ENCODE measurements around the gene CD164.
A peak's percentile ranks its signal among the peaks of the same experiment; 100 is the strongest.
"Not testable (repeated sequence)": the region's sequence is repeated elsewhere in the genome, so short reads cannot be mapped to it uniquely, and the experiment has no call there.

Gene CD164

GRCh38 chr6:109374326-109374892, 7.9 kb downstream of the CD164 start:
- DNase-seq (ENCODE audit: low read depth) = no peak

GRCh38 chr6:109373762-109374161, 8.5 kb downstream of the CD164 start:
- no peak for DNase-seq (ENCODE audit: low read depth)

DNA sequence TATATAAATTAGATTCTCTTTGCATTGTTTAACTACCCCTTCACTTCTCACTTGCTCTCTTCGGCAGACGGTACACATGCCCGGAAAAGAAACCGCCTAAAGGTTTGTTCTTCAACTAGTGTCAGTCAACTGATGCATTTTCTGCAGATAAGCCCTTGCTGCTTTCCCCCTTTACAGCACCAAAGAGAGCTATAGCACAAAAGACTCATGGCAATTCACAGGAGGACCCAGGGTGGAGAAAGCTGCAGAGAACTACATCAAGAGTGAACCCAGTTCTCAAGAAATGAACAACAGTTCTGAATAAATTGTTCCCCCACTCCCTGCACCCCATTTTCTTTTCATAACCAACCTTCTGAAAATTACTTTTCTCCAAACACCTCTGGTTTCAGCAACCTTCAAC, 8.9 kb downstream of the CD164 start:
- DNase-seq (ENCODE audit: low read depth) = no peak

DNA sequence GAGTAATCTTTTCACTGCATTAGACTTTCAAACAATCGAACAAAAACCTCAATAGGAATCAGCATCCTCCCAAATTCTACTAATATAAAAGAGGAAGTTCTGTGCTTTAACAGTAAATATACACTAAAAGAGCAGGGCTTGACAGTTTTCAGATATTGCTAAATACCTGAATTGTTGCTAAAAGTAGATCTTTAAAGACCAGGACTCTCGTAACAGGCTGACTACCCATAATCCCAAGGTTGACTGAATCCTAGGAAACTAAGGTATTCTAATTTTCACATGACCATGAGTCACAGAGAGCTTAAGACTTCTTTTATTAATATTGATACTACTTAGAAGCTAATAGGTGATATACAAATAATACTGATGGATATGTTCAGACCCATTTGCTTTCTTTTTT, 10.1 kb downstream of the CD164 start:
- DNase-seq (ENCODE audit: low read depth) = no peak

GRCh38 chr6:109370792-109371191, 11.5 kb downstream of the CD164 start:
- DNase-seq (ENCODE audit: low read depth) = no peak

- DNase-seq (ENCODE audit: low read depth) = no peak
These were observed 11.9 kb downstream of the CD164 start for GRCh38 chr6:109370336-109370735.

GRCh38 chr6:109369728-109370127, 12.5 kb downstream of the CD164 start:
- no peak for DNase-seq (ENCODE audit: low read depth)

- DNase-seq (ENCODE audit: low read depth) = not testable (repeated sequence)
These were observed 17.7 kb downstream of the CD164 start for GRCh38 chr6:109364382-109365078.

DNA sequence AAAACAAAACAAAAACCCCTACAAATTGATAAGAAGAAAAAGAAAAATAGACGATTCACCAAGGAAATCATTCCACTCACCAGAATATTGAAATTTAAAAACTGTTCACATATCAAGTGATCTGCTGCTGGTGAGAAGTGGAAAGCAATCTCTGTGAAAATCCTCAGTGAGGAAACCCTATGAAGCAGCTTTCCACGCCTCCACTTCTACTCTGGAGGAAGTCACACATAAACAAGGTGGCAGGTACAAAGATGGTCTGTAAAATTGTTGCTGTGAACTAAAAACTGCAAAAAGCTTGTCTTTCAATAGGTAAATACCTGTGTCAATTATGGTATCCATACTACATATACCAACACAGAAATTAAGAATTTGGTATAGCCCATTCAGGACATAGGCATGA, 18.5 kb downstream of the CD164 start:
- no peak for DNase-seq (ENCODE audit: low read depth)

DNA sequence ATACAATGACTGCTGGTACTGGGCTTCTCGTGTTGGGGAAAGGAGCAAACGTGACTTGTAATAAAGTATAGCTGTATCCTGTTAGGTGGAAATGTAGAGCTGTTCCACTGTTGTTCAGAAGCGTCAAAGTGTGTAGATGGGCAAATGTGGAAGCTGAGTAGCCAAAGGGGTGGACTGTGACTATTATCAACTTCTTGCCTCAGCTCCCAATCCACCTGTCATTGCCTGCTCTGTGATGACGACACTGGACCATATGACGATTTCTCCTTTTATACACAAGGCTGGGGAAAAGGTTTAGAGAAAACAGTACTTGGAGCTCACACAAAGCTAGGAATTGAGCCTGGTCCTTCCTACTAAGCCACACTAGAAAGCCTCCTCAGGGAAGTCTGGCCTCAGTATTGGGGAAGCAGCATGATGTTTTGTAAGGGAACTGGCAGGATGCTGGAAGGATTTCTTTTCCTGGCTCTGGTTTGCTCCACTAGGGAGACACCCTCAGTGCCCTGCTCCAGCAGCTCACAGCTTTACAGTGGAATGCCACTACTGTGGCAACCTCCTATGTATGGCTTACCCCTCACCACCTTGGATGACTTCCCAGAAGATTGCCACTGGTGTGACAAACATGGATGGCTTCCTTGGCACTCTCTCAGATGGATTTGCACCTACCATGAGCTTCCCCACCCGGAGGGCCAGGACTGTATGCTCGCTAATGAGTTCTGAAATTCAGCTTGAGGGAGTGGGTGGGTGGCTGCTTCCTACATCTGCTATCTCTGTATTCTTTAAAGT, 20.0 kb downstream of the CD164 start:
- DNase-seq (ENCODE audit: low read depth) = no peak

- no peak for DNase-seq (ENCODE audit: low read depth)
These were observed 21.5 kb downstream of the CD164 start for GRCh38 chr6:109360791-109361190.

DNA sequence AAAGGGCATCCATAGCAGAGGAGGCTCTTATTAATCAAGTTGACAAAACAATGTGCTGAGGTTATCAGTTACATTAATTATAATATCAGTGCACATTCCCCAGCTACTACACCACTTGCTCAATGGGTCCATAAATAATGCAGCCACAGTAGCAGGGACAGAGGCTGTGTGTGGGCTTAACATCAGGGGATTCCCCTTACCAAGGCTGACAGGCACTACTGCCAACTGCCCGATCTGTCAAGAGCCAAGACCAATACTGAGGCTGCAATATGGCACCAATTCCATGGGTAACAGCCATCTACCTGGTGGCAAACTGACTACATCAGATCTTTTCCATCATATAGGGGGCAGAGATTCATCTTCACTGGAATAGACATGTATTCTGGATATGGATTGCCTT, 22.0 kb downstream of the CD164 start:
- DNase-seq (ENCODE audit: low read depth) = no peak

- no peak for DNase-seq (ENCODE audit: low read depth)
These were observed 23.0 kb downstream of the CD164 start for GRCh38 chr6:109359248-109359647.

GRCh38 chr6:109358204-109358603, 24.1 kb downstream of the CD164 start:
- no peak for DNase-seq (ENCODE audit: low read depth)

- DNase-seq (ENCODE audit: low read depth) = no peak
These were observed 26.0 kb downstream of the CD164 start for GRCh38 chr6:109356237-109356636.

DNA sequence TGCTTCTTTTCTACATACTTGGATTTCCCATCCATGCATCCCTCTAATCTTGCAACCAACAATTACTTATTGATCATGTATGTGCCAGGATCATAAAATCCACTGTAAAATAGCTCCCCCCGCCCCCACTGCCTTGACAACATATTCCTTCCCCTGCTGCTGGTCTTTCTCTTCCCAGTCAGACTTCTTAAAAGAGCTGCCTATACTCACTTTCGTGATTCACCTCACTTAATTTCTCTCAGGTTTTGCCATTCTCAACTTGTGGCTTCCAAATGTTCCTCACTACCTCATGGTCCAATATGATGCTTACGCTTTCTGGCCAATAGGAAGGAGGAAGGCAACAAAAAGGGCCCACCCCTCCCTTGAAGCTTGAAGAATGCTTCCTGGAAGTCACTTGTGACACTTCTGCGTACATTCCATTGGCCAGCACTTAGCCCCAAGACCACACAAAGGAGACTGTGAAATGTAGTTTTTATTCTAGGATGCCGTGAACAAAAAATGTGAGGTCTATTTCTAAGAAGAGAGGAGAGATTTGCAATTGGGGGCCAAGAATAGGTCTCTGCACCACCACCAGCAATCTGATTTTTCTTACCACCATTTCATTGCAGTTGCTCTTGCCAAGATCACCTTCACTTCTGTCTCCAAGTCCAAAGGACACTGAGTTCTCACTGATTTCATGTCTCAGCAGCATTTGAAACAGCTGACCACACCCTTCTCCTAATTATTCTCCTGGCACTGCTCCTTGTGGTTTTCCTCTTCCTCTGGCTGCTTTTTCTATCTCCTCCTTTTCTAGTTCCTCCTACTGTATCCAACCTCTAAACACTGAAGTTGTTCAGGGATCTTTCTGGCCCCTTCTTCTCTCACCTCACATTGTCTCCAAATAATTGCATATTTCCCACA, 30.8 kb downstream of the CD164 start:
- DNase-seq (ENCODE audit: low read depth) = no peak

- peak; percentile 26 for DNase-seq (ENCODE audit: low read depth)
These were observed 32.8 kb downstream of the CD164 start for GRCh38 chr6:109349419-109349987.

DNA sequence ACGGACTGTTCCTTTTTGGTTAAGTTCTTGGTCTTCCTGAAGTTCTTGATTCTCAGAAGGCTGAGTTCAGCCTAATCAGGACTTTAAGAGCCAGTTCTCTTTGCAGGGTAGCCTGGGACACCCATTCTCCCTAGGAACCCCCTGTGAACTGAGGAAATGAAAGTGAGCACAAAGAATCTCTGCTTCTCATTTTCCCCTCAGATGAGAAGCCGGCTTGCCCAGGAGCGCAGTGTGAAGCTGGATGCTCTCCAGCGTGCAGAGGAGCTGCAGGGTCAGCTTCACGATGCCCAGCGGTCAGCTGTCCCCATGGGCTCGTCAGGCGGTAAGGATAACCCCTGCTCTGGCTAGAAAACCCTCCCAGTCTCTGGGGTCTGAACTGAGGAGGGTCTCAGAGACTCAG, 34.0 kb downstream of the CD164 start:
- no peak for DNase-seq (ENCODE audit: low read depth)

GRCh38 chr6:109347779-109348178, 34.5 kb downstream of the CD164 start:
- DNase-seq (ENCODE audit: low read depth) = no peak

GRCh38 chr6:109345986-109346385, 36.3 kb downstream of the CD164 start:
- no peak for DNase-seq (ENCODE audit: low read depth)

DNA sequence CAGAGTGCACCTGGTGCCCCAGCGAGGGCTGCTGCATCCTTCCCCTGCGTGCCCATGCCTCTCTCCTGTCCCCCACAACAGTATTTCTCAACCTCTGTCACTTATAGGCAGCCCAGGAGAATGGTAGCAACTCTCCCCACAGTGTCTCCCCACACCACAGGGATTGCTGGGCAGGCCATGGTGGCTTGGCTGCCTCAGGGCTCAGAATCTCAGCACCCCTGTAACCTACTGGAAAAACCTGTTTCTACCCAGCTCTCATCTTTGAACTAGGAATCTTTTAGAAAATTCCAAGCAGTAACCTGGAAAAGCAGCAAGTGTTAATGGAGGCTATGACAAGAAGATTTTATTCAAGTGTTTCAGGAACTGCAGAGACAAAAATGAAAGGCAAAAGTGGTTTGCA, 38.0 kb downstream of the CD164 start:
- no peak for DNase-seq (ENCODE audit: low read depth)

- no peak for DNase-seq (ENCODE audit: low read depth)
These were observed 38.7 kb downstream of the CD164 start for GRCh38 chr6:109343518-109343917.
